ACC112 (cell line): ENCODE measurements around the gene TNN.

Experiments
- H2AFZ ChIP-seq: fragments of 200-600 bp; sonication (generic); one replicate; pipeline ENCODE4 v1.6.0; 2017; ENCODE audit warnings: antibody characterized with exemption, low read length; ENCODE audit not compliant: unreplicated experiment
- H3K27ac ChIP-seq: fragments of 200-600 bp; sonication (generic); 2 replicates; pipeline ENCODE4 v1.5.1; 2014; ENCODE audit warnings: low read depth, mild to moderate bottlenecking, antibody characterized with exemption, low read length, moderate library complexity
- H3K27me3 ChIP-seq: fragments of 200-600 bp; sonication (generic); 2 replicates; pipeline ENCODE4 v1.6.1; 2014; ENCODE audit warnings: mild to moderate bottlenecking, antibody characterized with exemption, low read length, moderate library complexity, mixed read lengths; ENCODE audit not compliant: insufficient read depth
- H3K36me3 ChIP-seq: fragments of 200-600 bp; sonication (generic); 2 replicates; pipeline ENCODE4 v1.6.1; 2016; ENCODE audit warnings: mild to moderate bottlenecking, antibody characterized with exemption, low read length, moderate library complexity, mixed read lengths; ENCODE audit not compliant: insufficient read depth
- H3K4me1 ChIP-seq: fragments of 200-600 bp; sonication (generic); one replicate; pipeline ENCODE4 v1.6.1; 2016; ENCODE audit warnings: low read length, mixed read lengths; ENCODE audit not compliant: insufficient read depth, unreplicated experiment, control insufficient read depth
- H3K4me3 ChIP-seq: fragments of 200-600 bp; sonication (generic); 2 replicates; pipeline ENCODE4 v1.5.1; 2014; ENCODE audit warnings: mild to moderate bottlenecking, low read depth, low read length
- H3K79me2 ChIP-seq: fragments of 200-600 bp; sonication (generic); one replicate; pipeline ENCODE4 v1.6.0; 2016; ENCODE audit warnings: low read length; ENCODE audit not compliant: control insufficient read depth, unreplicated experiment, insufficient read depth

The TNN gene

DNA sequence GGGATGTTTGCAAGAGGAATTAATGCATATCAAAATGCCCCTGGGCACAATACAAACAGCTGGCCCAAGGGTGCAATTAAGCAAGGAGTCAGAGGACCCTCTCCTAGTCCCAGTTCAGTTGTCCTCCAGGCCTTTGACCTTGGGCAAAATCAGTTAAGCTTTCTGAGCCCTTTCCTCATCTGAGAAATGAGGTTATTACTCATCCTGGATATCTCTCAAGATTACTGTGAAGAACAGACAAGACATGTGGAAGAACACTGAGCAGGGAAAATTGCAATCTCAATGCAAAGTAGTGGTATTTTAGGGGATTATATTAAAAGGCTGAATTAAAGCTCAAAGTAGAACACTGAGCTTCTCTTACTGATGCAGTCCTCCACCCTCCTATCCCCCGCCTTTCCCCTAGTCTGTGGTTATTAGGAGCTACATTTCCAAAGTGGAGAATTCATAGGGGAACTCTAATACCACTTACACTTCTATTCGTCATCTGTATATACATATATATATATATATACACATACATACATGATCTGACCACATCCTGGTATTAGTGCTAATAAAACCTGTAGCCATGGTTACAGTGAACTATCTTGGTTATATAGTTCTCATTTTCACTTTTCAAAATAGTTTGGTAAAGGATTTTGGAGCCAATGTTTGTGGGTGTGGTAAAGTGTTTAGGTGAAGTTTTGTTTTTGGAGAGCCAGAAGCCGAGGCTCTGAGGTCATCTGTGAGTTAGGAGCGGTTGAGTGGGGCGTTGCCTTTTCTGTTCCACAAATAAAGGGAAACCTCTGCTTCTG is 106.9 kb downstream of the TNN start:
- no peaks in the 10 kb centered on the region for H3K4me1 ChIP-seq
- no peaks in the 10 kb centered on the region for H3K79me2 ChIP-seq

DNA sequence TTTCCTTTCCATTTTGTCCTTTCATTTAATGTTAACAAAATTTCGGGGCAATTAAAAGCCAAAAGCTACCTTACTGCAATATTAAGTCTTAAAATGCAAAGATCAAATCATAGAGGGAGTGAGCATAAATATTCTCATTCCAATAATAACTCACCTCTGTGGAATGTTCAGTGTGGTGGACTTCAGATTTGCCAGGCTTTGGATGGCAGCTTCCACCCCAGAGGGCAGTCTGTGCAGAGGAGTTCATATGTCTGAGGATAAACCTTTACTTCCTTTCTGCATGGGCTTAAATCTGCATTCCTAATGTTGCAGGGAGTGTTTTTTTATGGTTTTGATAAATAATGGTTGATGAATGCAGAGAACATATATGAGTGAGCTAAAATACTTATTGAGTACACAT is 108.6 kb downstream of the TNN start:
- H3K79me2 ChIP-seq, result no peaks in the 10 kb centered on the region
- H3K27ac ChIP-seq, result no peak overlapping the region
- no peaks in the 10 kb centered on the region for H3K36me3 ChIP-seq
- H3K4me1 ChIP-seq, result no peaks in the 10 kb centered on the region
- H3K27me3 ChIP-seq, result no peaks in the 10 kb centered on the region
- H3K4me3 ChIP-seq, result no peak overlapping the region
- H2AFZ ChIP-seq, result no peak overlapping the region

More for the DNA sequence above, 106.9 kb downstream of the TNN start:
- Histone ChIP-seq H3K36me3 (no peaks in the 10 kb centered on the region), H2AFZ (no peak overlapping the region), H3K27me3 (no peaks in the 10 kb centered on the region), H3K27ac (no peak overlapping the region), H3K4me3 (no peak overlapping the region)

DNA sequence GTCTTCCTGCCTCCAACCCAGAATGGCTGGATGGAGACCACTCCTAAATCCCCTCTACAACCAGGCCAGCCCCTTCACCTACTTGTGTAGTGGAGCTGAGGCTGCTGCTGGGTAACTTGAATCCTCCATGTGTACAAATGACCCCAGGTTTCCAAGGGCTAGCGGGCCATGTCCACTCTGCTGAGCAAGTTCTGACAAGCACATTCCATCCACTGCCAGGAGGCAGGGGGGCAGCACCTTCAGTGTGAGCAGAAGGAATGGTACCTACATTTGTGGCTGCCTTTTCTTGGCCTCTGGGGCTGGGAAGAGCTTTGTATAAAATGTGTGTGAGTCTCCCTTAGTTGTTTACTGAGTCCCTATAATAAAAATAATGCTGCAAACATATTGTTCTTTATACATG is 110.4 kb downstream of the TNN start:
- Histone ChIP-seq H3K36me3 (no peaks in the 10 kb centered on the region), H3K27ac (no peak overlapping the region), H3K27me3 (no peaks in the 10 kb centered on the region), H2AFZ (no peak overlapping the region), H3K4me3 (no peak overlapping the region), H3K79me2 (no peaks in the 10 kb centered on the region), H3K4me1 (no peaks in the 10 kb centered on the region)

DNA sequence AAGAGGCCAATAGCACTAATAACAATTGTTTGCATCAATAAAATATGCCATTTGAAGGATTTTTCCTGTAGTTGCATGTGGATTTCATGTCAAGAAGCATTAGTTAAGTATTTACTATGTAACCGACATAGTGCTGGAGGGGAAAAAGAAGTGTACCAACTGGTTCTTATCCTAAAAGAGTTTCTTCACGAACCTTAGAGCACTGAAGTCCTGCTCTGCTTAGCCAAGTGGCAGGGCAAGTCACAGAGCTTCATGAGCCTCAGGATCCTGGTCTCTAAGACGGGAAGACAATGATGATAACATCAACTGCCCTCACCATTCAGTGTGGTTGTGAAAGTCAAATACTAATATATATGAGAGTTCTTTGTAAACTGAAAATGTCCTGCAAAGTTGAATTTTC is 110.8 kb downstream of the TNN start:
- no peaks in the 10 kb centered on the region for H3K79me2 ChIP-seq
- H3K36me3 ChIP-seq, result no peaks in the 10 kb centered on the region
- no peaks in the 10 kb centered on the region for H3K27me3 ChIP-seq
- no peak overlapping the region for H3K4me3 ChIP-seq
- H3K4me1 ChIP-seq, result no peaks in the 10 kb centered on the region
- no peak overlapping the region for H2AFZ ChIP-seq
- no peak overlapping the region for H3K27ac ChIP-seq

DNA sequence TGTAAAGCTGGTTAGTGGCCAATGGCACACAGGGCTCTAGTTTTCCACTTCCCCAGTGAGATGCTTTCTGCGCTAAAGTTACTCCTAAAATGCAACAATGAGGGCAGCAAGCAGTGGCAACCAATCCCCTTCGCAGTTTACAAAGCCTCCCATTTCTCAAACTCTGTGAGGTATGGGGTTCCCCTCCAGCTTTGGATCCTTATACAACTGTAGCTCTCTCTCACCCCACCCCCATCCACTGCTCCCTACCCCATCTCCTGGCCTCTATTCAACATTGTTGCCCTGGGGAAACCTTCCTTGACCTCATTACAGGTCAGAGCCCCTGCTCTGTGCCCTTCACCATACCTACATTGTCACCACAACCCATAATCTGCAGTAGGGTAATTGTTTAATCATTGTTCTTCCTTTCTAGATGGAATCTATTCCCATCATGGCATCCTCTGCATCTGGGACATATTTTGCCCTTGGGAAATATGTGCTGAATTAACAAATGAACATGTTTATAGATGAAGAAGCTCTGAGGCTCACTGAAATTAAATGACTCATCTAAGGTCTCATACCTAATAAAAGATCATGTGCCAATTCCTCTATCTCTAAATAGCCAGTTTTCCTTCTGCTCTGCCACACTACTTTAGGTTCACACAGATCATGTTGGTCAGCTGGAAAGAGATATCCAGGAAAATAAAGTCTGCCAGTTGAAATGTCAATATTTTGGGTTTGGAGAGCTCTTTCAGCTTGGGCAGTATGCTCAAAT is 112.4 kb downstream of the TNN start:
- Histone ChIP-seq H3K27me3 (no peaks in the 10 kb centered on the region), H2AFZ (no peak overlapping the region), H3K4me1 (no peaks in the 10 kb centered on the region), H3K36me3 (no peaks in the 10 kb centered on the region), H3K79me2 (no peaks in the 10 kb centered on the region), H3K4me3 (no peak overlapping the region), H3K27ac (no peak overlapping the region)

DNA sequence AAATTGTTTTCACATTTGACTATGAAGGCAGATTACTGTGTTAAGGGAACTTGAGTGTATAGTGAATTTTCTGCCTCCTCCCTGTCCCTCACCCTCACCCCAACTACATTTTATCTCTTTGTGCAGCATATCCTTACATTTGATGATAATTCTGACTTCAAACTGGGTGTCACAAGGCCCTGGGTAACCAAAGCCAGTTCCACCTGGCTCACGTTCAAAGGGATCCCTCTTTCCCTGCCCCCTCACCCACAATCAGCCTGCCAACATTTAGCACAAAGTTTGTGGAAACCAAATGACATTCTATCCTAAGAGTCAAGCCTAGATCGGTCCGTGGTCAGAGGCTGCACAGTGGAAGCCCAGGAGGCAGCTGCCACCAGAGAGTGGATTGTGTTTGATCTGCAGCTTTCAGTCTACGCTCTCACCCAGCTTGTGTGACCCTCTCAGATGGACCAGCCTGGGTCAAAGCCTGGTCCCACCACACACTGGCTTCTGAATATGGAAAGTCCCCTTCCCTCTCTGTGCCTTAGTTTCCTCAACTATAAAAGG is 114.6 kb downstream of the TNN start:
- H3K79me2 ChIP-seq, result no peaks in the 10 kb centered on the region
- peaks cover 6% of the 10 kb centered on the region; the same call in 1 of the 2 replicates for H3K27me3 ChIP-seq
- H3K36me3 ChIP-seq, result no peaks in the 10 kb centered on the region
- H3K27ac ChIP-seq, result no peak overlapping the region
- H3K4me3 ChIP-seq, result no peak overlapping the region
- no peaks in the 10 kb centered on the region for H3K4me1 ChIP-seq
- no peak overlapping the region for H2AFZ ChIP-seq

DNA sequence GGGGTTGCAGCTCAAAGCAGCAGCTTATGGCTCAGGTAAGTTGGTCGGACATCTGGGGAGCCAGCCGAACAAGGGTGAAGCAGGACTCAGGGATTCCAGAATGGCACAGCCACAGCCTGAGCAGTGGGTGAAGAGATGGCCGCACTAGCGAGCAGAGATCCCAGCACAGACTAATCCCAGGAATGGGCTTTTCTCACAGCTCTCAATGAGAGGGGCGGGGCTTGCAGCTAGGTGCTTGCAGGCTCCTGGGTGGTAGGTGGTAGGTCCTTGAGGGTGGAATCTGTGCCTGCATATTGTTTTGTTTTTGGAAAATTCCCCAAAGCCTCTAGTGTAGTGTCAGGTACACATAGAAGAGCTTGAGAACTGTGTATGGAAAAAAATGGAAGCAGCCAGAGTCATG is 116.0 kb downstream of the TNN start:
- no peak overlapping the region for H3K27ac ChIP-seq
- no peaks in the 10 kb centered on the region for H3K79me2 ChIP-seq

DNA sequence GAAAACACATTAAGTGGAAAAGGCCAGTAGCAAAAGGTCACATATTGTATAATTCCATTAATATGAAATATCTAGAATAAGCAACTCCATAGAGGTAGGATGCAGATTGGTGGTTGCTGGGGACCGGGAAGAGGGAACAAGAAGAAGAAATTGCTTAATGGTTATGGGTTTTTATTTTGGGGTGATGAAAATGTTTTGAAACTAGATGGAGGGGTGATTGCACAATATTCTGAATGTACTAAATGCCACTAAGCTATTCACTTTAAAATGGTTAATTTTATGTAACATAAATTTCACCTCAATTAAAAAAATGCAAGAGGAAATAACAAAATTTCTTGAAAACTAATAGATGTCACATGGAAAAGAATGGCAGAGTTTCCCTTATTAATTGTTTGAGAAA is 118.3 kb downstream of the TNN start:
- Histone ChIP-seq H2AFZ (no peak overlapping the region), H3K4me1 (no peaks in the 10 kb centered on the region), H3K27me3 (peaks cover 16% of the 10 kb centered on the region), H3K27ac (no peak overlapping the region), H3K4me3 (no peak overlapping the region), H3K79me2 (no peaks in the 10 kb centered on the region), H3K36me3 (no peaks in the 10 kb centered on the region)

More for the DNA sequence above, 116.0 kb downstream of the TNN start:
- Histone ChIP-seq H3K27me3 (peaks cover 6% of the 10 kb centered on the region; the same call in 1 of the 2 replicates), H2AFZ (no peak overlapping the region), H3K4me1 (no peaks in the 10 kb centered on the region), H3K4me3 (no peak overlapping the region), H3K36me3 (no peaks in the 10 kb centered on the region)

DNA sequence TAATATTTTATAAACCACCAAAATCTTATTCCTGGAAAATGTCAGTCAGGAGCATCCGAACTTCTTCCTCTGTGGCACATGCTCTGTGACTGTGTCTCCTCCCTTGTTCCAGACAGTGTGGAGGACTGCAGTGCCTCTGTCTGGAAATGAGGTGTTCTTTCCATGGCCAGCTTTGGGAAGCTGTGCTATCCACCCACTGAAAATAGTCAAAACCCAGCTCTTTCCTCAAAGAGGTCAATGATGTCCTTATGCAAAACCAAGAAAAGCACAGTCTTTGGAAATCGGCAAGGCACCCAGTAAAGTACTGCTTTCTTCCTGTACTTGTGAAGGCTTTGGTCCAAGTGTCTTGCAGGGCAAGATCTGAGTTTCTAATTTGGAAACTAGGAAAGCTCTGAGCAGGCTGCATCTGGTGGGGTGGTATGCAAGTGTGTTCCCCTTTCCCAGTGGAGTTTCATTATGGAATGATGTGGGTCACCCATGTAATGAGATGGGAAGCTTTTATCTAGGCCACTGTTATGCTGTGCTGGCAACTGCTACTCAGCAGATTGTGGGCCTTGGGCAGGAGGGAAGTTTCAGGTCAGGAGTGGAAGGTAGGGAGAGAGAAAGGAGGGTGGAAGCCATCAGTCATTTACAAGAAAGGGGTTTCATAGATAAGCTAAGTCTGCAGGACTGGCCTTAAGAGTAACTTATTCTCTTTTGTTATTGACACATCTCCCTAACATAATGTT is 119.0 kb downstream of the TNN start:
- H3K36me3 ChIP-seq, result no peaks in the 10 kb centered on the region
- H3K27ac ChIP-seq, result no peak overlapping the region
- H3K79me2 ChIP-seq, result no peaks in the 10 kb centered on the region
- H3K4me1 ChIP-seq, result no peaks in the 10 kb centered on the region
- H3K27me3 ChIP-seq, result peaks cover 23% of the 10 kb centered on the region
- no peak overlapping the region for H3K4me3 ChIP-seq
- no peak overlapping the region for H2AFZ ChIP-seq

DNA sequence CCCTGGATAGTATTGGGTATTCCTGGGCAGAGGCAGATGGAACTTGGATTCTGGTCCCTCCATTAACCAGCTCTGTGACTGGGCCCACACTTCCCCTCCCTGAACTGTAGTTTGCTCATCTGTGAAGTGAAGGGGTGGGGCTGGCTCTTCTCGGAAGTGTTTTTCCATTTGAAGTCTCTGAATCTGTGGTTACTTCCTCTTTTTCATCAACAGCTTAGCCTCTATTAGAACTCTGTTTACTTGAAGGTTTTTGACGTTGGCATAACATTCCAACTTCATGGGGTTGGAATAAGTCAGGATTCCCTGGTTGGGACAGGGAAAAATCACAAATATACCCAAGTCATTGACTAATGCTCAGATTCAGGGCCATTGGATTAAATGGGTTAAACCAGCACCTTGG is 121.3 kb downstream of the TNN start:
- Histone ChIP-seq H3K36me3 (no peaks in the 10 kb centered on the region), H3K4me3 (no peak overlapping the region), H3K27ac (no peak overlapping the region), H2AFZ (no peak overlapping the region), H3K79me2 (no peaks in the 10 kb centered on the region), H3K4me1 (peaks cover 3% of the 10 kb centered on the region), H3K27me3 (peaks cover 39% of the 10 kb centered on the region)
